ENCODE results near the gene TMSB4X. TPM values are rescaled to one million over a fixed set of nuclear protein-coding genes. Genes with fewer than 3 reads are reported as not detected.

The TMSB4X gene
- total and polyA plus RNA-seq, 3 donors from 2014 or later, result 384 to 1,448 (median 669) TPM

DNA sequence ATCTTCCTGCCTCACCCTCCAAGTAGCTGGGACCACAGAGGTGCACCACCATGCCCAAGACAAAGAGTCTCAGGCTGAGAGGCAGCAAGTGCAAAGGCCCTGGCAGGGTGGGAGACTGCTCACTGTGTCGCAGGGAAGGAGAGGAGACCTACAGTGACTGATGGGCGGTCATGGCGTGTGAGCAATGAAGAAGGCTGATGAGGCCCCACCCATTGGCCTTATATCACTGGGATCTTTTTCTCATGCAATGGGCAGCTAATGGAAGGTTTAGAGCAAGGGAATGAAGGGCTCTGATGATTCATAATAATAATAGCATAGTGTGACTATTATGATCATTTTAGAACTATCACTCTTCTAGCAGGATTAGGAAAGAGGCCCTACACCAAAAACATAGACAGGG is 48.7 kb downstream of the TMSB4X start:
- H3K4me3 ChIP-seq, result no peak overlapping the region
- intact Hi-C loops (cut with DNase I; ENCODE audit: low total_unique reads), result no loop called here
- no peaks in the 10 kb centered on the region for H3K9me3 ChIP-seq
- H3K27me3 ChIP-seq, result no peaks in the 10 kb centered on the region
- no peaks in the 10 kb centered on the region for H3K36me3 ChIP-seq (ENCODE audit: low read depth, missing control alignments)
- H3K27ac ChIP-seq, result no peak overlapping the region
- no peaks in the 10 kb centered on the region for H3K4me1 ChIP-seq
- DNase-seq, result no peak
- WGBS, 2 donors, result 60 to 94% methylated on average over 1 to 3 of the region's 3 CpGs
- no peak for TF ChIP-seq POLR2A (IDR thresholded peaks at IDR 0.05)
- TF ChIP-seq, protein P1, sequence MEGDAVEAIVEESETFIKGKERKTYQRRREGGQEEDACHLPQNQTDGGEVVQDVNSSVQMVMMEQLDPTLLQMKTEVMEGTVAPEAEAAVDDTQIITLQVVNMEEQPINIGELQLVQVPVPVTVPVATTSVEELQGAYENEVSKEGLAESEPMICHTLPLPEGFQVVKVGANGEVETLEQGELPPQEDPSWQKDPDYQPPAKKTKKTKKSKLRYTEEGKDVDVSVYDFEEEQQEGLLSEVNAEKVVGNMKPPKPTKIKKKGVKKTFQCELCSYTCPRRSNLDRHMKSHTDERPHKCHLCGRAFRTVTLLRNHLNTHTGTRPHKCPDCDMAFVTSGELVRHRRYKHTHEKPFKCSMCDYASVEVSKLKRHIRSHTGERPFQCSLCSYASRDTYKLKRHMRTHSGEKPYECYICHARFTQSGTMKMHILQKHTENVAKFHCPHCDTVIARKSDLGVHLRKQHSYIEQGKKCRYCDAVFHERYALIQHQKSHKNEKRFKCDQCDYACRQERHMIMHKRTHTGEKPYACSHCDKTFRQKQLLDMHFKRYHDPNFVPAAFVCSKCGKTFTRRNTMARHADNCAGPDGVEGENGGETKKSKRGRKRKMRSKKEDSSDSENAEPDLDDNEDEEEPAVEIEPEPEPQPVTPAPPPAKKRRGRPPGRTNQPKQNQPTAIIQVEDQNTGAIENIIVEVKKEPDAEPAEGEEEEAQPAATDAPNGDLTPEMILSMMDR (IDR thresholded peaks at IDR 0.05), result no peak

DNA sequence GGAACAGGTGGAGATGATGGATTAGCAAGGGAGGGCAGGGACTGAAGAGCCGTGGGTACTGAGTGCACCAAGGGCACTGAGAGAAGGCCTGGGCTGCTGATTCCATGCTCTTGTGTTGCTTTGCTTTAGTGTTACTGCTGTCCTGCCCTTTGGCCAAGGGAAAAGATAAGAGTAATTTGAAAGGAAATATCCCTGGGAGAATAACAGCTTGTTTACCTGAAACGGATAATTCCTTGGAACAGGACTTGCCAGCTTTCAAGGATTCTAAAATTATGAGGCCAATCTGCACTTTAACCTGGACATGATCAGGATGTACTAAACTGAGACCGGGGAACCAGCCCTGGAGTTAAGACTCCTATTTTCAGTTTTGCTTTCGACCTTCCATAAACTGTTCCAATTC is 49.1 kb downstream of the TMSB4X start:
- Histone ChIP-seq H3K27me3 (no peaks in the 10 kb centered on the region), H3K36me3 (ENCODE audit: low read depth, missing control alignments) (no peaks in the 10 kb centered on the region), H3K27ac (no peak overlapping the region), H3K4me1 (no peaks in the 10 kb centered on the region), H3K4me3 (no peak overlapping the region), H3K9me3 (no peaks in the 10 kb centered on the region)
- intact Hi-C loops (cut with DNase I; ENCODE audit: low total_unique reads), result no loop called here
- WGBS, 2 donors, result 30 to 45% methylated on average over 4 of the region's 4 CpGs
- DNase-seq, result no peak
- TF ChIP-seq, protein P1 (IDR thresholded peaks at IDR 0.05), result no peak
- no peak for TF ChIP-seq POLR2A (IDR thresholded peaks at IDR 0.05)

DNA sequence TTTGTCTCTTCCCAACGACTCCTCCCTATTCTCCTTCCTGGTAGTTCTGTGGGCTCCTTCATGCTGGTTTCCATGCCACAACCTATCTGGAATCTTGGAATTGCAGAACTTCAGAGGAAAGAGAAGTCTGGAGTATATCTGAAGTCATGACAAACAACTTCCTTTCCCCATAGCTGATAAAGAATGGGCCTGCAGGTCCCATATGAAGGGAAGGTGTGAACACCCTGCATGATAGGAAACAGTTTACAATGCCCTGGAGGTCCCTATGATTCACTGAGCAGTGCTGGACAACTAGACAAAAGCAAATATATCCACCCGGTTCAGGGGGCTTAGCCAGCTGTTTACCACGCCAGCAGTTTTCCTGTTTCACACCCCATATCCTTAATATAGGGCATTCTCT is 50.1 kb downstream of the TMSB4X start:
- Histone ChIP-seq H3K4me1 (no peaks in the 10 kb centered on the region), H3K27me3 (no peaks in the 10 kb centered on the region), H3K27ac (no peak overlapping the region), H3K36me3 (ENCODE audit: low read depth, missing control alignments) (no peaks in the 10 kb centered on the region), H3K9me3 (no peaks in the 10 kb centered on the region), H3K4me3 (no peak overlapping the region)
- no peak for DNase-seq
- 50 to 67% methylated on average over 2 to 3 of the region's 3 CpGs for WGBS, 2 donors
- no peak for TF ChIP-seq POLR2A (IDR thresholded peaks at IDR 0.05)
- TF ChIP-seq, protein P1 (IDR thresholded peaks at IDR 0.05), result no peak
- intact Hi-C loops (cut with DNase I; ENCODE audit: low total_unique reads), result no loop called here

Other genes with a start within 250 kb of the TMSB4X start
- 100 to 1,000 TPM; 331 to 693 TPM for gene PRPS2, start 183.7 kb upstream of the TMSB4X start, total RNA-seq
- 224 TPM for gene PRPS2, start 183.7 kb upstream of the TMSB4X start, polyA plus RNA-seq (ENCODE audit: insufficient read depth, low read depth, low replicate concordance)
- gene TLR7, start 108.0 kb upstream of the TMSB4X start, total RNA-seq, result under 1 TPM; 0.08 to 0.31 TPM
- gene TLR7, start 108.0 kb upstream of the TMSB4X start, polyA plus RNA-seq (ENCODE audit: insufficient read depth, low read depth, low replicate concordance), result 1.3 TPM
- gene TLR8, start 68.5 kb upstream of the TMSB4X start, total RNA-seq, result under 1 TPM; 0.08 to 0.50 TPM
- gene TLR8, start 68.5 kb upstream of the TMSB4X start, polyA plus RNA-seq (ENCODE audit: insufficient read depth, low read depth, low replicate concordance), result 1.3 TPM
- 1 to 10 TPM; 2.8 to 9.5 TPM for gene FAM9C, start 69.5 kb downstream of the TMSB4X start, total RNA-seq
- gene FAM9C, start 69.5 kb downstream of the TMSB4X start, polyA plus RNA-seq (ENCODE audit: insufficient read depth, low read depth, low replicate concordance), result 4.7 TPM

All from testis (tissue), 3 donors.